IPS-18a (cell line): Measurements from ENCODE around the gene ZNF200.

Experiments used
- H3K27ac ChIP-seq: one replicate; pipeline ENCODE4 v1.5.1; 2013; ENCODE audit warnings: low read length
- H3K27me3 ChIP-seq: one replicate; pipeline ENCODE4 v1.6.1; 2013; ENCODE audit warnings: mild to moderate bottlenecking, low read length; ENCODE audit not compliant: control insufficient read depth, insufficient read depth
- H3K36me3 ChIP-seq: one replicate; pipeline ENCODE4 v1.6.1; 2013; ENCODE audit warnings: low read depth, low read length; ENCODE audit not compliant: control insufficient read depth
- H3K4me1 ChIP-seq: one replicate; pipeline ENCODE4 v1.6.1; 2013; ENCODE audit warnings: low read depth, low read length; ENCODE audit not compliant: control insufficient read depth
- H3K4me3 ChIP-seq: one replicate; pipeline ENCODE4 v1.5.1; 2013; ENCODE audit warnings: low read length
- H3K9ac ChIP-seq: one replicate; pipeline ENCODE4 v1.6.1; 2013; ENCODE audit warnings: mild to moderate bottlenecking, low read length, moderate library complexity
- H3K9me3 ChIP-seq: one replicate; pipeline ENCODE4 v1.6.1; 2013; ENCODE audit warnings: low read depth, low read length; ENCODE audit not compliant: control insufficient read depth

The ZNF200 gene

DNA sequence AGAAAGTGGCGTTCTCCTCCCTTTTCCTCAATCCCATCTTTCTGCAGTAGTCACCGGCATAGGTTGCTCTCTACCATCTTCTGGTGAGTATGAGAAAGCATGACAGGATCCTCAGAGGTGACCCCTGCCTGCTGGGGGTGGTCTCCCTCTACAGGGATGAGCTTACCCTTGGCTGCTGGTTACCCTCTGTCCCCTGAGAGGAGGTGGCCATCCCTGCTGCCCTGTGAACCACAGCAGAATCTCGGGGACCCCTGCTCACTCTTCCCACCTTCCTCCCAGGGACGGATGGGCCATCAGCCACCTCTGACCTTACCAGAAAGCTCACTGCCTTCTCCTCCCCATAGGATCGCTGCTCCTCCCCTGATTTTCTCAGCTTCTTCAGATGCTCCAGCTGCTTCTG lies 13.6 kb upstream of the ZNF200 start:
- no peak overlapping the region for H3K27ac ChIP-seq
- no peak overlapping the region for H3K4me3 ChIP-seq
- peaks cover 8% of the 10 kb centered on the region for H3K9me3 ChIP-seq
- H3K36me3 ChIP-seq = no peaks in the 10 kb centered on the region
- no peak overlapping the region for H3K9ac ChIP-seq
- no peaks in the 10 kb centered on the region for H3K4me1 ChIP-seq
- H3K27me3 ChIP-seq = no peaks in the 10 kb centered on the region

DNA sequence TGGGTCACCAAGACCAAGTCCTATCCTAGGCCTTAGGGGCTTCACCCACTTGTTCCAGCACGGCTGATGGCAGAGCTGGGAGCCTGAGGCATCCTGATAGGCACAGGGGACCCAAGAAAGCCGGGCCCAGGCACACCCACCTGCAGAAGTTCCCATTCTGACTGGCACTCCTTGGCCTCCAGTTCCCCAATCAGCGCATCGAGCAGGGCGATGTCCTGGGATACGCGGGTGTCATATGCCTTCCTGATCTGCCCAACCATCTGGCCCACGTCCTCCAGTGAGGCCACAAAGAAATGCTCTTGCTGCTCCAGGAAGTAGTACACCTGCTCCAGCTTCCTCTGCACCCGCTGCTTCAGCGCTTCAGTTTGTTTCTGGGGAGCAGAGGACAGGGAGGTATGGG lies 11.9 kb upstream of the ZNF200 start:
- H3K4me1 ChIP-seq = no peaks in the 10 kb centered on the region
- H3K36me3 ChIP-seq = no peaks in the 10 kb centered on the region
- H3K27ac ChIP-seq = no peak overlapping the region
- H3K4me3 ChIP-seq = no peak overlapping the region
- peaks cover 6% of the 10 kb centered on the region for H3K9me3 ChIP-seq
- H3K27me3 ChIP-seq = no peaks in the 10 kb centered on the region
- H3K9ac ChIP-seq = no peak overlapping the region

DNA sequence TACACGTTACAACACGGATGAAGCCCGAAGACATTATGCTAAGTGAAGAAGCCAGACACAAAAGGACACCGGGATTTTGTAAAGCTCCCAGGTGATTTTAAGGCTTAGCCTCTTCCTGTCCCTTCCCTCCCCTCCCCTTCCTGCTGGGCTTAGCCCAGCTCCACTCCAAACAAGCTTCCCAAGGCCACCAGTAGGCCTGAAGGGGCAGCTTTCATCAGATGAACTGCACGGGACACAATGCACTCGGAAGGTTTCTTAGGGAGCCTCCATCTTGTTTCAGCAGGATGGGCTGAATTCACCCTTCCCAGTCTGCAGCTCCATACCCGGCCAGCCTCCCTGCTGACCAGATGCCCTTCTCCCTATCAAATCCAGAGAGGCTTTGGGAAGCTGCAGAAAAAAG lies 11.0 kb upstream of the ZNF200 start:
- H3K4me1 ChIP-seq = no peaks in the 10 kb centered on the region
- H3K27ac ChIP-seq = no peak overlapping the region
- no peaks in the 10 kb centered on the region for H3K27me3 ChIP-seq
- peaks cover 6% of the 10 kb centered on the region for H3K9me3 ChIP-seq
- no peak overlapping the region for H3K4me3 ChIP-seq
- no peak overlapping the region for H3K9ac ChIP-seq
- no peaks in the 10 kb centered on the region for H3K36me3 ChIP-seq

DNA sequence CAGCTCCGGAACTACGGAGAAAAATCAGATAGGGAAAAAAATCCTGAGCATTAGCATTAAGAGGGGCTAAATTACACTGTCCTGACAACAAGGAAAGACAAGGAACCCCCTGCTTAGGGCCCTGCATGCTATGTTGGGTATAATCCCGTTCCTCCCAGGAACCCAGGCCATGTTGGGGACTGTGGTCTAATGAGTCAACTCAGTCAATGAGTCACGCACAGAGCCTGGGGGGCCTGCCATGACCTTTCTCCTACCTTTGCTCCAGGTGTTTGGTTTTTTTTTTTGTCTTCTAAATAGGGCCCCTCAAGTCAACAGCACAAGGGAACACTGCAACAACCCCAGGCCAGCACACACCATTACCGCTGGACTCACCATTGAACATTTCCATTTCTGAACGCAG lies 8.9 kb upstream of the ZNF200 start:
- H3K27ac ChIP-seq = no peak overlapping the region
- H3K36me3 ChIP-seq = no peaks in the 10 kb centered on the region
- no peaks in the 10 kb centered on the region for H3K4me1 ChIP-seq
- no peak overlapping the region for H3K9ac ChIP-seq
- no peaks in the 10 kb centered on the region for H3K27me3 ChIP-seq
- peaks cover 7% of the 10 kb centered on the region for H3K9me3 ChIP-seq
- H3K4me3 ChIP-seq = no peak overlapping the region

DNA sequence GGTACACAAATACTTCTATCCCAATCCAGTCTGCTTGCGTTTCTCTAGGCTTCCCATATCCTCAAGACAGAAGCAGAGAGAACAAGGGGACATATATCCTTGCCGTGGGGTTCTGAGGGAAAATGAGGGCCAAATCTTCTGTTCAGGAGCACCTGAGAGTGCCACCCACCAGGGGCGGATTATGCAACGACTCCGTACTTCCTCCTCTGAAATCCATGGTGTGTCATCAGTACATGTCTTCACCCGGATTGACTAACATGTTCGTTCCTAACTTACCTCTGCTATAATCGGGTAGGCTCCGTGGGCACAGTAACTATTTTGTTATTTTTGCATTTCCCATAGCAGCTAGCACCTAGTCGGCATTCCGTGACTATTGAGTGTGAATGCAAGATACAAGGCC lies 7.8 kb upstream of the ZNF200 start:
- H3K4me1 ChIP-seq = no peaks in the 10 kb centered on the region
- no peak overlapping the region for H3K27ac ChIP-seq
- H3K4me3 ChIP-seq = no peak overlapping the region
- H3K9me3 ChIP-seq = peaks cover 7% of the 10 kb centered on the region
- no peak overlapping the region for H3K9ac ChIP-seq
- no peaks in the 10 kb centered on the region for H3K27me3 ChIP-seq
- H3K36me3 ChIP-seq = no peaks in the 10 kb centered on the region

DNA sequence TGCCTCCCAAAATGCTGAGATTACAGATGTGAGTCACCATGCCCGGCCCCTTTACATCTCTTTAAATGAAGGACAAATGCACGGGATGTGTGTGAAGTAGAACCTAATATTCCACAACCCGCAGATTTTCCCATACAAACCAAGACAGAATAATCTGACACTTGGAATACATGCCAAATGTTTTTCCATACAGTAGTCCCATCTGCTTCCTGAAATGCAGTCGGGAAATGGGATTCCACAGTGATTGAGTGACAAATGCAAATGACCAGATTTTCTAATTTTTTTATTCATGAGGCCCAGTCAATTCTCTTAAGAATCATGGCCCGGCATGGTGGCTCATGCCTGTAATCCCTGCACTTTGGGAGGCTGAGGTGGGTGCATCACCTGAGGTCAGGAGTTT lies 6.8 kb upstream of the ZNF200 start:
- Histone ChIP-seq H3K4me3 (no peak overlapping the region), H3K9me3 (peaks cover 7% of the 10 kb centered on the region), H3K27me3 (no peaks in the 10 kb centered on the region), H3K27ac (no peak overlapping the region), H3K9ac (no peak overlapping the region), H3K4me1 (no peaks in the 10 kb centered on the region), H3K36me3 (no peaks in the 10 kb centered on the region)

DNA sequence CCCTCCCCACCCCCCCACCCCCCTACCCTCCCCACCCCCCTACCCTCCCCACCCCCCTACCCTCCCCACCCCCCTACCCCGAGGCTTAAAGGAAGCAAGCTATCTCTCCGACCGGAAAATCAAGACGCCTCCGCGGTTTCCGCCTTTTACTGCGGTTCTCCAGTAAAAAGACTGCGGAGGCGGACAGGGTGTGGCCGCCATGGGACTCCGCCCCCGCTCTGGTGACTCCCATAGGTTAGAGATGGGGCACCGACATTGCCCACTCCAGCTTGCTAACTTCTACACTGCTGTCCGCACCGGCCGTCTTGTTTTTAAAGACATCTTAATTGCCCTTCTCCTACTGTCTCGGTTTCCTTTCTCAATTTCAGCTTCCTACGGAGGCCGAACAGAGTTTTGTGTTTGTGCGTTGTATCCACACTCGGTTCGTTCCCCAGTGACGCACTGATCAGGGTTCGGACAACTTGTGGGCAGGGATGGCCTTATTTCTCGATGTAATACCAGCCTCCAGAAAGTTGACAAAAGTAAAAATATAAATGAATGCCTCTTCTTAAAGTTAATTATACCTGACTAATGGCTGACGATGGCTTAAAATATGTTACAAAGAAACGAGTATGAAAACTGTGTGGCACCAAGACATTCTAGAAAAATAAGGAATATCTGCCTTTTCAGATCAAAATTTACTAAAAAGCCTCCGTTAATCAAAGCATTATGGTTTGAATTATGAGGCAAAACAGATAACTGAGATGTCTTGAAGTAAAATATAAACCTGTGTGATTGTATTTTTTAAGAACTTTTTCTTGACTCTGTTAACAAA lies 1.1 kb upstream of the ZNF200 start:
- H3K36me3 ChIP-seq = peaks cover 16% of the 10 kb centered on the region
- peaks cover 12% of the 10 kb centered on the region for H3K9me3 ChIP-seq
- H3K27ac ChIP-seq = no peak overlapping the region
- H3K4me1 ChIP-seq = no peaks in the 10 kb centered on the region
- no peak overlapping the region for H3K4me3 ChIP-seq
- no peaks in the 10 kb centered on the region for H3K27me3 ChIP-seq
- H3K9ac ChIP-seq = no peak overlapping the region

DNA sequence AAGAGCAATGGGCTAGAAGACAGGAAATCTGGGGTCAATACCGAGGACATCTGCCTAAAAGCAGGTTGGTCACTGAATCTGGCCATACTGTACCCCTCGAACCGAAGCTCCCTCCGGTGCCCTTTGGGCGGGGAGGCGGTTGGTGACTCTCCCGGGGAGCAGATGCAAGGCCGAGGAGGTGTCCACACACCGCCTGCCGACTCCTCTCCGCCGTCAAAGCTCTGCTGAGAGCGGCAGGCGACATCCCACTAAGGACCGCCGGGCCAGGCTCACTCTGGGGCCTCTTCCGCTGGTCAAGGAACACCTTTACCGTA lies 458 bp downstream of the ZNF200 start:
- Histone ChIP-seq H3K4me3 (peak overlapping the region; percentile 91), H3K36me3 (peaks cover 23% of the 10 kb centered on the region), H3K9ac (peak overlapping the region; percentile 76), H3K27me3 (no peaks in the 10 kb centered on the region), H3K9me3 (peaks cover 8% of the 10 kb centered on the region), H3K4me1 (no peaks in the 10 kb centered on the region), H3K27ac (peak overlapping the region; percentile 61)

DNA sequence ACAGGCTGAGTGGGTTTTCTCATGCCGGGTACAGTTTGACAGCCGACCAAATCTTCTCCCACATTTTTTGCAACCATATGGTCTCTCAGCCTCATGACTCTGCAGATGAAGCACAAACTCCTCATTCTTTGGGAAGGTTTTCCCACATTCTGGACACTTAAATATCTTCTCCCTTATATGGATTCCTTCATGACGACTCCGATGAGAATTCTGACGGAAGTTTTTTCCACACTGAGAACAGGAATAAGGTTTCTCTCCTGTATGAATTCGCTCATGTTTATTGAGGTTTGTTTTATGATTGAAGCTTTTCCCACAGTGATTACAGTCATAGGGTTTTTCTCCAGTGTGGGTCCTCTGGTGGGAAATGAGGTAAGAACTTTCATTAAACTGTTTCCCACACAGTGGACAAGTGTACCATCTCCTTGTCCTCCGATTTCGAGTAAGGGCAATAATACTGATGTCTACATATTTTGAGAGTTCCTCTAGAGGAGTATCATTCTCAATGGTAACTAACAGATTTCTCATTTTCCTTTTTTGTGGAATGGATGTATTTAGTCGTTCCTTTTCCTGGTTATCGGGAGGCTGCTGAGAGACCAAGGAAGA lies 10.9 kb downstream of the ZNF200 start:
- H3K9me3 ChIP-seq = peaks cover 54% of the 10 kb centered on the region
- peaks cover 24% of the 10 kb centered on the region for H3K36me3 ChIP-seq
- no peaks in the 10 kb centered on the region for H3K27me3 ChIP-seq
- H3K27ac ChIP-seq = no peak overlapping the region
- no peak overlapping the region for H3K4me3 ChIP-seq
- H3K4me1 ChIP-seq = no peaks in the 10 kb centered on the region
- no peak overlapping the region for H3K9ac ChIP-seq

DNA sequence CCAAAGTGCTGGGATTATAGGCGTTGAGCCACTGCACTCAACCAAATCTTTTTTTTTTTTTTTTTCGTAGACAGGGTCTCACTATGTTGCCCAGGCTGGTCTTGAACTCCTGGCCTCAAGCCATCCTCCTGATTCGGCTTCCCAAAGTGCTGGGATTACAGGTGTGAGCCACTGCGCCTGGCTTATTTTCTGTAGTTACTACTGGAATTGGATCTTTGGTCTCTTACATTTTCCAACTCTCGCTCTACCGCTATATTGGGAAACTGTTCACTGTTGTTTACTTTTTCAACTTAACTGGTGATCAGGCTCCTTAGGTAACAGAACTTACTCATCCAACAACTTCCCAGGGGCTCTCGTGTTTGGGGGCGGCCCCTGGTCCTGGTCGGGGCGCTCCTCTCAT lies 14.1 kb downstream of the ZNF200 start:
- Histone ChIP-seq H3K36me3 (peaks cover 14% of the 10 kb centered on the region), H3K9ac (no peak overlapping the region), H3K27me3 (no peaks in the 10 kb centered on the region), H3K4me1 (no peaks in the 10 kb centered on the region), H3K4me3 (no peak overlapping the region), H3K27ac (no peak overlapping the region), H3K9me3 (peaks cover 42% of the 10 kb centered on the region)

DNA sequence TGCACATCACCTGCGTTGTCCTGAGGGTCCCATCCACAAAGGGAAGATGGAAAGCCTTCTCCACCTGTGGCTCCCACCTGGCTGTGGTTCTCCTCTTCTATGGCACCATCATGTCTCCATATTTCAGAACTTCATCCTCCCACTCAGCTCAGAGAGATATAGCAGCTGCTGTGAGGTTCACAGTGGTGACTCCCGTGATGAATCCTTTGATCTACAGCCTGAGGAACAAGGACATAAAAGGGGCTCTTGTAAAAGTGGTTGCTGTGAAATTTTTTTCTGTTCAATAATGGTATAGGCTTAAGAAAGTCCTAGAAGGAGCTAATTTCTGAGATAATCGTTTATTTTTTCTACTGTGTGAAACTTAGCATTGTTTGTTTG lies 18.7 kb downstream of the ZNF200 start:
- Histone ChIP-seq H3K27me3 (no peaks in the 10 kb centered on the region), H3K36me3 (no peaks in the 10 kb centered on the region), H3K27ac (no peak overlapping the region), H3K9me3 (peaks cover 10% of the 10 kb centered on the region), H3K9ac (no peak overlapping the region), H3K4me3 (no peak overlapping the region), H3K4me1 (no peaks in the 10 kb centered on the region)

DNA sequence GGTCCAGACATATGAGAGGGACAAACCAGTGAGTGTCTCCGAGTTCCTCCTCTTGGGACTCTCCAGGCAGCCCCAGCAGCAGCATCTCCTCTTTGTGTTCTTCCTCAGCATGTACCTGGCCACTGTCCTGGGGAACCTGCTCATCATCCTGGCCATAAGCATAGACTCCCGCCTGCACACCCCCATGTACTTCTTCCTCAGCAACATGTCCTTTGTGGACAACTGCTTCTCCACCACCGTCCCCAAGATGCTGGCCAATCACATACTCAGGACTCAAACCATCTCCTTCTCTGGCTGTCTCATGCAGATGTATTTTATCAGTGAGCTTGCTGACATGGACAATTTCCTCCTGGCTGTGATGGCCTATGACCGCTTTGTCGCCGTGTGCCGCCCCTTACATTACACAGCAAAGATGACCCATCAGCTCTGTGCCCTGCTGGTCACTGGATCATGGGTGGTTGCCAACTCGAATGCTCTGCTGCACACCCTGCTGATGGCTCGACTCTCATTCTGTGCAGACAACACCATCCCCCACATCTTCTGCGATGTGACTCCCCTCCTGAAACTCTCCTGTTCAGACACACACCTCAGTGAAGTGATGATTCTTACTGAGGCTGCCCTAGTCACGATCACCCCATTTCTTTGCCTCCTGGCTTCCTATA lies 19.2 kb downstream of the ZNF200 start:
- Histone ChIP-seq H3K27ac (no peak overlapping the region), H3K9ac (no peak overlapping the region)

More for the DNA sequence above, 19.2 kb downstream of the ZNF200 start:
- H3K4me3 ChIP-seq = no peak overlapping the region
- peaks cover 7% of the 10 kb centered on the region for H3K9me3 ChIP-seq
- no peaks in the 10 kb centered on the region for H3K36me3 ChIP-seq
- no peaks in the 10 kb centered on the region for H3K27me3 ChIP-seq
- H3K4me1 ChIP-seq = no peaks in the 10 kb centered on the region
